HUES48 (cell line): Measurements from ENCODE around the gene SARS1.
"Not testable (repeated sequence)": the region's sequence is repeated elsewhere in the genome, so short reads cannot be mapped to it uniquely, and the experiment has no call there.

Source experiments
- H3K27ac ChIP-seq: one replicate; pipeline ENCODE4 v1.7.0; 2013; ENCODE audit warnings: low read depth, low read length, inconsistent platforms
- H3K27me3 ChIP-seq: 2 replicates; pipeline ENCODE4 v1.6.1; 2013; ENCODE audit warnings: mild to moderate bottlenecking, low read length; ENCODE audit not compliant: control insufficient read depth, insufficient read depth
- H3K36me3 ChIP-seq: 2 replicates; pipeline ENCODE4 v1.6.1; 2013; ENCODE audit warnings: low read length; ENCODE audit not compliant: control insufficient read depth, insufficient read depth
- H3K4me1 ChIP-seq: 2 replicates; pipeline ENCODE4 v1.6.1; 2013; ENCODE audit warnings: mild to moderate bottlenecking, low read length; ENCODE audit not compliant: control insufficient read depth, insufficient read depth
- H3K4me3 ChIP-seq: 2 replicates; pipeline ENCODE4 v1.5.1; 2013; ENCODE audit warnings: mild to moderate bottlenecking, low read depth, low read length
- H3K9ac ChIP-seq: 2 replicates; pipeline ENCODE4 v1.6.1; 2013; ENCODE audit warnings: mild to moderate bottlenecking, low read depth, low read length, moderate library complexity
- H3K9me3 ChIP-seq: 2 replicates; pipeline ENCODE4 v1.6.1; 2013; ENCODE audit warnings: low read length; ENCODE audit not compliant: control insufficient read depth, insufficient read depth

Gene SARS1

GRCh38 chr1:109281680-109282496 is 68.2 kb downstream of the SARS1 start:
- Histone ChIP-seq H3K27me3 (no peaks in the 10 kb centered on the region), H3K27ac (no peak overlapping the region), H3K4me1 (peaks cover 32% of the 10 kb centered on the region), H3K36me3 (peaks cover 34% of the 10 kb centered on the region), H3K4me3 (peak overlapping the region; percentile 98), H3K9me3 (no peaks in the 10 kb centered on the region), H3K9ac (0 out of 2 replicates have a peak overlapping the region, but pooled peaks have one; percentile 72)

GRCh38 chr1:109282497-109282951 is 68.8 kb downstream of the SARS1 start:
- peak overlapping the region; percentile 98 for H3K4me3 ChIP-seq
- no peaks in the 10 kb centered on the region for H3K9me3 ChIP-seq
- no peaks in the 10 kb centered on the region for H3K27me3 ChIP-seq
- H3K9ac ChIP-seq: peak overlapping the region; percentile 72
- peaks cover 32% of the 10 kb centered on the region for H3K4me1 ChIP-seq
- peak overlapping the region; percentile 86 for H3K27ac ChIP-seq
- peaks cover 34% of the 10 kb centered on the region for H3K36me3 ChIP-seq

GRCh38 chr1:109282952-109283747 is 69.4 kb downstream of the SARS1 start, which contains the start of gene PSRC1:
PSRC1 (minus strand) TSS chr1:109283145.
- Histone ChIP-seq H3K27ac (peak within 1 kb of the TSS; percentile 86), H3K9me3 (no peaks in the 10 kb centered on the region), H3K4me1 (peaks cover 27% of the 10 kb centered on the region), H3K27me3 (no peaks in the 10 kb centered on the region), H3K4me3 (peak within 1 kb of the TSS; percentile 98), H3K9ac (peak within 1 kb of the TSS; percentile 72), H3K36me3 (peaks cover 30% of the 10 kb centered on the region)

- Histone ChIP-seq H3K27ac (peak overlapping the region; percentile 86), H3K9me3 (no peaks in the 10 kb centered on the region), H3K4me1 (peaks cover 27% of the 10 kb centered on the region), H3K4me3 (peak overlapping the region; percentile 98), H3K9ac (peak overlapping the region; percentile 72), H3K27me3 (no peaks in the 10 kb centered on the region), H3K36me3 (peaks cover 24% of the 10 kb centered on the region)
These were observed 70.3 kb downstream of the SARS1 start for GRCh38 chr1:109283748-109284600.

GRCh38 chr1:109286762-109287161 is 73.0 kb downstream of the SARS1 start:
- H3K4me3 ChIP-seq, H3K9me3 ChIP-seq, H3K27me3 ChIP-seq, H3K36me3 ChIP-seq, H3K27ac ChIP-seq, H3K9ac ChIP-seq: not testable (repeated sequence)
- H3K4me1 ChIP-seq: peaks cover 22% of the 10 kb centered on the region
